SK-N-MC (cell line): ENCODE data around the gene TRIM47.

Source experiments
- EZH2 ChIP-seq: fragments of 200-600 bp; sonication (generic); IDR thresholded peaks from one replicate; pipeline ENCODE4 v1.6.1; 2017; ENCODE audit warnings: antibody characterized with exemption
- POLR2AphosphoS5 ChIP-seq: IDR thresholded peaks from 2 replicates; pipeline ENCODE4 v1.6.1; 2012; ENCODE audit warnings: mild to moderate bottlenecking, low read depth, low read length, borderline replicate concordance

GRCh38 chr17:75910699-75911098, 32.3 kb upstream of the TRIM47 start:
- TF ChIP-seq EZH2 (no peak), POLR2AphosphoS5 (no peak)
